ENCODE measurements around the gene LXN. TPM values are rescaled to one million over a fixed set of nuclear protein-coding genes. Genes with fewer than 3 reads are reported as not detected.
A peak's percentile ranks its signal among the peaks of the same experiment; 100 is the strongest.

LXN gene
- 10 to 100 TPM in 1 of 2 donors, 1 to 10 TPM in 1; 7.3 to 20.5 TPM for total RNA-seq

DNA sequence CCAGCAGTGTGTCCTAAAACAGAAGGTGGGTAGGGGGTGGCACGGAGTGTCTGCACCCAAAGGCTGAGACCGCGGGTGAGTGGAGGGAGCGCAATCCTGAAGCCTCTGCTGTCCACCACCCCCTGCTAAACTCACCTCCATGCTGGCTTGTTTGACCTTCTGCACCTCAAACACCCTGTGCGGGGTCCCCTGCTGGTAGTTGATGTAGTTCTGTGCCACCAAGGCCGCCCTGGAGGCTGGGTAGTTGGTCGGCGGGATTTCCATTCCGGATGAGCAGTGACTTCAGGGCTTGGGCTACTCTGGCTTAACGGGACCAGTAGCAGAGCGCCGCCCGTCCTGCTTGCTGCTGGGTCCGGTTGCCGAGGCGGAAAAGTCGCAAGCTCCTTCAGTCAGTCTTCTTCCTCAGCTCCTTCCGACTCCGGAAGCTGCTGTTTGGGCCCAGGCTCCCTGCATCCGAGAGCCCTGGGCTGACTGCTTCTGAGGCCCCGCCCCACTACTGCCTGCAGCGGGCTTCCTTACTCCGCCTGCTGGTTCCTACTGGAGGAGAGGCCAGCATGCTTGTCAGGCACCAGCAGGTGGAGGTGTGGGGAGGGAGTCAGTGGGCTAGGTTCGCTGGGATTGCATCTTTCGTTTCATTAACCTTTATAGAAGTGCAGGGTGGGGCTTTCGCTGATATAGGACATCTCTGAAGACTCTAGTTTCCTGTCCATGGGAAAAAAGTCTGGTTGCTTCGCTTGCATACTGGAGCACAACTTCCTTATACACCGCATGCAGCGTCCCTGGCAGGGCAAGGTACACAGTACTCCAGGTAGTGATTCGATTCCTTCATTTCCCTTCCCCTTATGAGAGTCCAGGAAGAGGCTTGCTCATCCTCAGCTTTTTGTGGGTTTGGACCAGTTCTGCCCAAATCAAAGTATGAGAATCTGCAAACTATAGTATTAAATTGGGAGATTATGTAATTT is at the start of gene LXN:
LXN (minus strand) TSS at position 434 of the 962 bp plus-strand sequence; CDS start at position 264, 170 bp downstream.
- Histone ChIP-seq H3K4me3 (peak within 1 kb of the TSS; percentile 36 to 58), H3K27me3 (no peaks in the 10 kb centered on the region), H3K27ac (peak within 1 kb of the TSS; percentile 76), H3K9me3 (no peaks in the 10 kb centered on the region), H3K36me3 (peaks cover 7% of the 10 kb centered on the region), H3K4me1 (no peaks in the 10 kb centered on the region)
- DNase-seq (ENCODE audit: low spot score), result peak; percentile 79
- TF ChIP-seq CTCF (IDR thresholded peaks at IDR 0.05), result peak; percentile 48 to 72

GRCh38 chr3:158722108-158722507 is 49.7 kb upstream of the LXN start:
- no peak overlapping the region for H3K27ac ChIP-seq
- no peak for TF ChIP-seq CTCF (IDR thresholded peaks at IDR 0.05)
- H3K9me3 ChIP-seq, result no peaks in the 10 kb centered on the region
- no peaks in the 10 kb centered on the region for H3K36me3 ChIP-seq
- peaks cover 0 to 54% of the 10 kb centered on the region in 2 donors for H3K4me1 ChIP-seq
- no peaks in the 10 kb centered on the region for H3K27me3 ChIP-seq
- no peak for DNase-seq (ENCODE audit: low spot score)
- H3K4me3 ChIP-seq, result no peak overlapping the region

DNA sequence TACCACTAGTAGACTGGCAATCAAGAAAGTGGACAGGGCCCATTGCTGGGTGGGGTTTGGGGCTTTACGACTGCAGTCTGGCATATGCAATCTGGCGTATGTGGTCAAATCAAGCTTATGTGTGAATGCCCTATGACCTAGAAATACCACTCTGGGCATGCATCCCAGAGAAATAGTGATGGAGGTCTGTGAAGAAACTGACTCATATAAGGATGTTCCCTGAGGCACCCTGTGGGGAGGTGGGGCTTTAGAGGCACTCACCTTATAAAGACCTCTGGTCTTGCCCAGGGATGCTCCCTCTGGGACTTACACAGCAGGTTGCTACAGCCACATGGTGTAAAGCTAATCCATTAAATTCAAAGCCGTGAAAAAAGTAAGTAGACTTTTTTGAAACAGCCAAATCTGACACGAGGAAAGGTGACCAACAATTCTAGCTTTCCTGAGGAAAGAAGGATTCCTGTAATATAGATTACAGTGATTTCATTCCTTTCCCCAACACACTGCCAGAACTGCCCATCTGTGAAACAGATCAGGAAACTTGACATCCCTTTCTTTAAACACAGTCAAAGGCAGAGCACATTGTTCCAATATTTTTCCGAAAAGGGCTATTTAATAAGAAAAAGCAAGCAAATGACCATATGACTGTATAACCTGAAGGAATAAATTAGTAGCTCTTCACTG is 46.2 kb upstream of the LXN start:
- Histone ChIP-seq H3K36me3 (no peaks in the 10 kb centered on the region), H3K27ac (peak overlapping the region in 1 of 2 donors; percentile 5), H3K4me1 (peaks cover 0 to 46% of the 10 kb centered on the region in 2 donors), H3K9me3 (no peaks in the 10 kb centered on the region), H3K4me3 (no peak overlapping the region), H3K27me3 (no peaks in the 10 kb centered on the region)
- DNase-seq (ENCODE audit: low spot score), result no peak
- TF ChIP-seq CTCF (IDR thresholded peaks at IDR 0.05), result no peak

DNA sequence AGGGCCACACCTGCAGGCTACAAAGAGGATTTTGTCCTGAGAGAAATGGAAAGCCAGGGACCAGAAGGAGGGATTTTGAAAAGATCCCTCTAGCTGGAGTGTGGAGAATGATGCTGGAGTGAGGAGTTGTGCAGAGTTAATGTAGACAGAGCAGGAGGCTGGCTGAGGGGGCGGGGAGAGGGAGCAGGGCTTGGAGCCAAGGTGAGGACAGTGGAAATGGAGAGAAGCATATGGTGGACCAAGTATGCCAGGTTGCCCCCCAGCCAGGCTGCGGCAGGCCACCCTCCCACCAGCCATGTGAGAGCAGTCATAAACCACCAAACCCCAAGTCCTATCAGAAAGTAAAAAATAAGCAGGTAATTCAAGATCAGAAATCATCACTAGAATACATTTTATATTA is 45.1 kb upstream of the LXN start:
- no peak overlapping the region for H3K4me3 ChIP-seq
- no peaks in the 10 kb centered on the region for H3K36me3 ChIP-seq
- no peak for DNase-seq (ENCODE audit: low spot score)
- TF ChIP-seq CTCF (IDR thresholded peaks at IDR 0.05), result no peak
- H3K27ac ChIP-seq, result no peak overlapping the region
- no peaks in the 10 kb centered on the region for H3K27me3 ChIP-seq
- no peaks in the 10 kb centered on the region for H3K9me3 ChIP-seq
- peaks cover 0 to 46% of the 10 kb centered on the region in 2 donors for H3K4me1 ChIP-seq

GRCh38 chr3:158713094-158713499 is 40.6 kb upstream of the LXN start:
- DNase-seq (ENCODE audit: low spot score), result peak; percentile 84

More at GRCh38 chr3:158713094-158713499, 40.6 kb upstream of the LXN start:
- H3K36me3 ChIP-seq, result peaks cover 7% of the 10 kb centered on the region
- no peaks in the 10 kb centered on the region for H3K9me3 ChIP-seq
- peaks cover 0 to 52% of the 10 kb centered on the region in 2 donors for H3K4me1 ChIP-seq
- H3K27me3 ChIP-seq, result no peaks in the 10 kb centered on the region
- TF ChIP-seq CTCF (IDR thresholded peaks at IDR 0.05), result no peak
- no peak overlapping the region for H3K4me3 ChIP-seq
- H3K27ac ChIP-seq, result peak overlapping the region; percentile 75 to 85
